ENCODE data around the gene UQCC2.

The UQCC2 gene

DNA sequence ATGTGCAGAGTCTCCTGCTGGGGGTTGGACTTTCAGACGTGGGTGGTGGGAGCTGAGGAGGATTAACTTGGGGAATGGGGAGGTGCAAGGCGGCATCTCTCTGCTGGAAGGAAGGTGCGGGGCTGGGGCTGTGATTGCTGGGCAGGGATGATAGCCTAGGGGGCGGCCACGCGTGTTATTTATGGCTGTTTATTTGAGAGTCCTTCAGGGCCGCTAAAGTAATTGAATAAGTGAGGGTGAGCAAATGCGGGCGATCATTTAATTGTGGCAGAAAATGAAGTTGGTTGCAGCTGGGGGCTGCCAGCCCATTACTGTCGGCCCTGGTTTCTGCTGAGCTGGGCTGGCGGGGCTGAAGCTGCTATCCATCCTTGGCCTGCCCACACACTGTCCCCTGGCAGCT is 42.7 kb upstream of the UQCC2 start:
- H2BK15ac ChIP-seq (ENCODE audit: low read length), result peak overlapping the region; percentile 28
- H3K9me3 ChIP-seq (replicated peaks in 1 of 2; ENCODE audit: control insufficient read depth in 2 of 2, insufficient read depth in 1 of 2, low read depth in 1 of 2, low read length in 2 of 2), result no peaks in the 10 kb centered on the region
- WGBS, 2 donors (ENCODE audit: extremely low coverage in 2 of 2, insufficient read length in 2 of 2, insufficient replicate concordance in 1 of 2), result no CpG with 5 or more reads among the region's 11 CpGs
- no peaks in the 10 kb centered on the region for H3K36me3 ChIP-seq (replicated peaks in 1 of 2; ENCODE audit: control insufficient read depth in 2 of 2, insufficient read depth in 2 of 2, low read length in 2 of 2)
- no peak for DNase-seq (ENCODE audit: low spot score)
- no peak overlapping the region for H2BK12ac ChIP-seq (ENCODE audit: low read length)
- H3K79me1 ChIP-seq (ENCODE audit: low read depth, low read length), result no peaks in the 10 kb centered on the region
- no peaks in the 10 kb centered on the region for H3K27me3 ChIP-seq (ENCODE audit: control insufficient read depth in 3 of 3, insufficient read depth in 3 of 3, low read depth in 1 of 3, low read length in 3 of 3)
- no peak overlapping the region for H4K8ac ChIP-seq (ENCODE audit: low read depth, low read length)
- no peak overlapping the region for H3K27ac ChIP-seq (replicated peaks; ENCODE audit: low read length)
- H2AK5ac ChIP-seq (ENCODE audit: low read depth, low read length), result peak overlapping the region; percentile 36
- H3K18ac ChIP-seq (ENCODE audit: low read length), result peak overlapping the region; percentile 73
- H3K4me3 ChIP-seq (ENCODE audit: low read length in 2 of 2), result no peak overlapping the region
- no peak overlapping the region for H3K23ac ChIP-seq (ENCODE audit: low read depth, low read length, poor library complexity)
- no peak overlapping the region for H3K4me2 ChIP-seq (ENCODE audit: insufficient read depth, low read length, poor library complexity, severe bottlenecking)
- H2BK5ac ChIP-seq (ENCODE audit: low read length), result peak overlapping the region; percentile 26
- no peak overlapping the region for H2BK120ac ChIP-seq (ENCODE audit: low read depth, low read length)
- peaks cover 23 to 27% of the 10 kb centered on the region in 2 donors for H3K4me1 ChIP-seq (ENCODE audit: control insufficient read depth in 2 of 2, insufficient read depth in 1 of 2, low read depth in 1 of 2, low read length in 2 of 2)
- H4K91ac ChIP-seq (ENCODE audit: low read depth, low read length, poor library complexity), result no peak overlapping the region
- H2AFZ ChIP-seq (ENCODE audit: low read length), result no peak overlapping the region
- no peak overlapping the region for H3K4ac ChIP-seq (ENCODE audit: low read length)
- no peak overlapping the region for H3K9ac ChIP-seq (ENCODE audit: low read depth, low read length, poor library complexity)
- no peak overlapping the region for H3K14ac ChIP-seq (ENCODE audit: low read length)

GRCh38 chr6:33752646-33753015 is 41.1 kb upstream of the UQCC2 start:
- no CpG with 5 or more reads among the region's 1 CpG for WGBS, 2 donors (ENCODE audit: extremely low coverage in 2 of 2, insufficient read length in 2 of 2, insufficient replicate concordance in 1 of 2)
- Histone ChIP-seq H2BK12ac (ENCODE audit: low read length) (no peak overlapping the region), H2BK120ac (ENCODE audit: low read depth, low read length) (no peak overlapping the region), H2BK15ac (ENCODE audit: low read length) (no peak overlapping the region), H3K18ac (ENCODE audit: low read length) (no peak overlapping the region), H3K9ac (ENCODE audit: low read depth, low read length, poor library complexity) (no peak overlapping the region), H3K27ac (replicated peaks; ENCODE audit: low read length) (peak overlapping the region; percentile 25), H3K9me3 (replicated peaks in 1 of 2; ENCODE audit: control insufficient read depth in 2 of 2, insufficient read depth in 1 of 2, low read depth in 1 of 2, low read length in 2 of 2) (no peaks in the 10 kb centered on the region), H3K23ac (ENCODE audit: low read depth, low read length, poor library complexity) (no peak overlapping the region), H4K91ac (ENCODE audit: low read depth, low read length, poor library complexity) (no peak overlapping the region), H3K4me1 (ENCODE audit: control insufficient read depth in 2 of 2, insufficient read depth in 1 of 2, low read depth in 1 of 2, low read length in 2 of 2) (peaks cover 35% of the 10 kb centered on the region in 2 donors), H3K4me3 (ENCODE audit: low read length in 2 of 2) (no peak overlapping the region), H2BK5ac (ENCODE audit: low read length) (peak overlapping the region; percentile 1), H3K4me2 (ENCODE audit: insufficient read depth, low read length, poor library complexity, severe bottlenecking) (no peak overlapping the region), H3K27me3 (ENCODE audit: control insufficient read depth in 3 of 3, insufficient read depth in 3 of 3, low read depth in 1 of 3, low read length in 3 of 3) (no peaks in the 10 kb centered on the region), H3K4ac (ENCODE audit: low read length) (no peak overlapping the region), H3K14ac (ENCODE audit: low read length) (no peak overlapping the region), H2AK5ac (ENCODE audit: low read depth, low read length) (no peak overlapping the region), H3K36me3 (replicated peaks in 1 of 2; ENCODE audit: control insufficient read depth in 2 of 2, insufficient read depth in 2 of 2, low read length in 2 of 2) (no peaks in the 10 kb centered on the region), H2AFZ (ENCODE audit: low read length) (peak overlapping the region; percentile 36), H4K8ac (ENCODE audit: low read depth, low read length) (no peak overlapping the region), H3K79me1 (ENCODE audit: low read depth, low read length) (no peaks in the 10 kb centered on the region)
- no peak for DNase-seq (ENCODE audit: low spot score)

DNA sequence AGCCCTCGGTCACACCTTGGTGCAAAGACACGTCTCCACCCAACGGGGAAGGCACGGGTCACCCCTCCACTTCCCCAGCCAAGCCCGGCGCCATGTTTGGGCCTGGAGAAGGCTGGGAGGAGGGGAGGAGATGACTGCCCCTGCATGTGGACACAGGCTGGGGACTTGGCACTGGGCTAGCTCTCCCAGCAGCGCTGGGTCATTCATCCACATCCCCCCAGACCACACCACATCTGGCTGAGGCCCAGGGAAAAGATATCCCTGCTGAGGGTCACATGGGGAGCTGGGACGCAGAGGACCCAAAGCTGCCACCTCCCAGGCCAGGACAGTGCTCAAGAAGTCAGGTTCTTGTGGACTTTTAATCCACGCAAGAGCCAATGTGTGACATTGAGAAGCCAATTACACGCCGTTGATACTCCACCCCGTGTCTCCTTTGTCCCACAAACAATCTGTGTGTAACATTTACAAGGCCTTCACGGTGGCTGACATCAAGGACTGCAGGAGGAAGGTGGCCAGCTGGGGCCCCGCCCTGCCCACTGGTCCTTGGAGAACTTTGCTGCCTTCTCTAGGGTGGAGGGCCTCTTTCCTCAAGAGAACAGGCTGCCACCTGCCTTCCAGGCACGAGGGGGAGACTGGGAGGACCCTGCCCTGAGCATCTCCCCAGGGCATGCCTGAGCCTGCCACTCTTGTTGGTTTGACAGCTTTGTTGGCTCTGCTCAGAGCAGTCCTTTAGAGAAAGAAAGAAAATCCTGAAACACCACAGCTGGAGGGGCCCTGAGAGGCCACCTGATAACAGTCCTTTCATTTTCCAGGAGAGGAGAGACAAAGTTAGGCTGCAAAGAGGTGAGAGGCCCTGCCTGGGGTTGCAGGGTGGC is 40.5 kb upstream of the UQCC2 start:
- peak overlapping the region; percentile 13 for H3K4ac ChIP-seq (ENCODE audit: low read length)
- peaks cover 41% of the 10 kb centered on the region in 2 donors for H3K4me1 ChIP-seq (ENCODE audit: control insufficient read depth in 2 of 2, insufficient read depth in 1 of 2, low read depth in 1 of 2, low read length in 2 of 2)
- no peak overlapping the region for H2BK120ac ChIP-seq (ENCODE audit: low read depth, low read length)
- H2BK5ac ChIP-seq (ENCODE audit: low read length), result peak overlapping the region; percentile 1
- H3K27ac ChIP-seq (replicated peaks; ENCODE audit: low read length), result peak overlapping the region; percentile 25
- no peak for DNase-seq (ENCODE audit: low spot score)
- H3K9ac ChIP-seq (ENCODE audit: low read depth, low read length, poor library complexity), result no peak overlapping the region
- no peaks in the 10 kb centered on the region for H3K27me3 ChIP-seq (ENCODE audit: control insufficient read depth in 3 of 3, insufficient read depth in 3 of 3, low read depth in 1 of 3, low read length in 3 of 3)
- no peak overlapping the region for H4K91ac ChIP-seq (ENCODE audit: low read depth, low read length, poor library complexity)
- H2BK15ac ChIP-seq (ENCODE audit: low read length), result peak overlapping the region; percentile 49
- peak overlapping the region; percentile 30 for H2BK12ac ChIP-seq (ENCODE audit: low read length)
- H3K23ac ChIP-seq (ENCODE audit: low read depth, low read length, poor library complexity), result no peak overlapping the region
- no CpG with 5 or more reads among the region's 15 CpGs for WGBS, 2 donors (ENCODE audit: extremely low coverage in 2 of 2, insufficient read length in 2 of 2, insufficient replicate concordance in 1 of 2)
- no peak overlapping the region for H3K4me2 ChIP-seq (ENCODE audit: insufficient read depth, low read length, poor library complexity, severe bottlenecking)
- peak overlapping the region; percentile 36 for H2AK5ac ChIP-seq (ENCODE audit: low read depth, low read length)
- H3K14ac ChIP-seq (ENCODE audit: low read length), result no peak overlapping the region
- no peak overlapping the region for H4K8ac ChIP-seq (ENCODE audit: low read depth, low read length)
- H3K18ac ChIP-seq (ENCODE audit: low read length), result peak overlapping the region; percentile 78
- no peak overlapping the region for H3K4me3 ChIP-seq (ENCODE audit: low read length in 2 of 2)
- H3K79me1 ChIP-seq (ENCODE audit: low read depth, low read length), result no peaks in the 10 kb centered on the region
- no peaks in the 10 kb centered on the region for H3K9me3 ChIP-seq (replicated peaks in 1 of 2; ENCODE audit: control insufficient read depth in 2 of 2, insufficient read depth in 1 of 2, low read depth in 1 of 2, low read length in 2 of 2)
- peak overlapping the region; percentile 36 for H2AFZ ChIP-seq (ENCODE audit: low read length)
- H3K36me3 ChIP-seq (replicated peaks in 1 of 2; ENCODE audit: control insufficient read depth in 2 of 2, insufficient read depth in 2 of 2, low read length in 2 of 2), result no peaks in the 10 kb centered on the region

GRCh38 chr6:33750244-33750991 is 38.9 kb upstream of the UQCC2 start:
- no peaks in the 10 kb centered on the region for H3K27me3 ChIP-seq (ENCODE audit: control insufficient read depth in 3 of 3, insufficient read depth in 3 of 3, low read depth in 1 of 3, low read length in 3 of 3)
- H3K9me3 ChIP-seq (replicated peaks in 1 of 2; ENCODE audit: control insufficient read depth in 2 of 2, insufficient read depth in 1 of 2, low read depth in 1 of 2, low read length in 2 of 2), result no peaks in the 10 kb centered on the region
- H3K4me2 ChIP-seq (ENCODE audit: insufficient read depth, low read length, poor library complexity, severe bottlenecking), result no peak overlapping the region
- no peak overlapping the region for H3K23ac ChIP-seq (ENCODE audit: low read depth, low read length, poor library complexity)
- H2BK5ac ChIP-seq (ENCODE audit: low read length), result no peak overlapping the region
- no peak overlapping the region for H3K9ac ChIP-seq (ENCODE audit: low read depth, low read length, poor library complexity)
- peaks cover 55% of the 10 kb centered on the region in 2 donors for H3K4me1 ChIP-seq (ENCODE audit: control insufficient read depth in 2 of 2, insufficient read depth in 1 of 2, low read depth in 1 of 2, low read length in 2 of 2)
- no peak overlapping the region for H3K4ac ChIP-seq (ENCODE audit: low read length)
- no peaks in the 10 kb centered on the region for H3K79me1 ChIP-seq (ENCODE audit: low read depth, low read length)
- peak overlapping the region; percentile 65 for H2BK15ac ChIP-seq (ENCODE audit: low read length)
- no peak overlapping the region for H2AFZ ChIP-seq (ENCODE audit: low read length)
- DNase-seq (ENCODE audit: low spot score), result no peak
- peak overlapping the region; percentile 77 for H4K91ac ChIP-seq (ENCODE audit: low read depth, low read length, poor library complexity)
- H3K27ac ChIP-seq (replicated peaks; ENCODE audit: low read length), result no peak overlapping the region
- H3K18ac ChIP-seq (ENCODE audit: low read length), result peak overlapping the region; percentile 78
- H3K14ac ChIP-seq (ENCODE audit: low read length), result no peak overlapping the region
- WGBS, 2 donors (ENCODE audit: extremely low coverage in 2 of 2, insufficient read length in 2 of 2, insufficient replicate concordance in 1 of 2), result no CpG with 5 or more reads among the region's 11 CpGs
- no peaks in the 10 kb centered on the region for H3K36me3 ChIP-seq (replicated peaks in 1 of 2; ENCODE audit: control insufficient read depth in 2 of 2, insufficient read depth in 2 of 2, low read length in 2 of 2)
- peak overlapping the region; percentile 36 for H2AK5ac ChIP-seq (ENCODE audit: low read depth, low read length)
- H2BK12ac ChIP-seq (ENCODE audit: low read length), result peak overlapping the region; percentile 92
- no peak overlapping the region for H3K4me3 ChIP-seq (ENCODE audit: low read length in 2 of 2)
- peak overlapping the region; percentile 84 for H4K8ac ChIP-seq (ENCODE audit: low read depth, low read length)
- H2BK120ac ChIP-seq (ENCODE audit: low read depth, low read length), result no peak overlapping the region
